Left renal cortex interstitium (tissue), 4 donors: ENCODE results near the gene PNLDC1. TPM values are rescaled to one million over a fixed set of nuclear protein-coding genes. Genes with fewer than 3 reads are reported as not detected.

ENCODE experiments used
- DNase-seq, 4 donors: peaks; one replicate each; pipeline ENCODE4 v3.0.0-alpha.2; 2013; ENCODE audit warnings: low read depth in 4 of 4, low spot score in 2 of 4, missing footprints in 1 of 4
- polyA plus RNA-seq, 4 donors: library from polyadenylated mRNA; unstranded; fragments of 120-200 nt; gene quantifications; one replicate each; pipeline ENCODE4 v1.2.1, GENCODE V29; 2013; ENCODE audit not compliant: insufficient read length in 4 of 4

PNLDC1 gene, protein sequence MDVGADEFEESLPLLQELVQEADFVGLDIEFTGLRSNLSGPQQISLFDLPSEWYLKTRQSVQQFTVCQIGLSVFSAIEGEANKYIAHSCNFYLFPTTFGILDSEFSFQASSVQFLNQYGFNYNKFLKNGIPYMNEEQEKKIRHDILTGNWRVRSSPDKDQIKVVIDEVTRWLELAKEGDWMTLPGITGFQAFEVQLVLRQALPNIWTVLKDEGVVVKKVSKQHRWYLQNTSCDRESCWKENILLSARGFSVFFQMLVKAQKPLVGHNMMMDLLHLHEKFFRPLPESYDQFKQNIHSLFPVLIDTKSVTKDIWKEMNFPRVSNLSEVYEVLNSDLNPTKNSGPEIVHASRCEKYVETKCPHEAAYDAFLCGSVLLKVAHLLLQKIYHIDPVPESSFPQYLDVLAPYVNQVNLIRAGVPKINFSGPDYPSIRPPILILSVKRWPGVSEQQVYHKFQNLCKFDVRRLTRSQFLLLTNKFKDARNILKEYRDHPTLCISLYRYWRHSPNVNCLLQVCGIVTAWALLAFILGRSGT
- polyA plus RNA-seq: under 1 TPM in 2 of 4 donors, not detected in 2; 0.24 to 0.99 TPM

DNA sequence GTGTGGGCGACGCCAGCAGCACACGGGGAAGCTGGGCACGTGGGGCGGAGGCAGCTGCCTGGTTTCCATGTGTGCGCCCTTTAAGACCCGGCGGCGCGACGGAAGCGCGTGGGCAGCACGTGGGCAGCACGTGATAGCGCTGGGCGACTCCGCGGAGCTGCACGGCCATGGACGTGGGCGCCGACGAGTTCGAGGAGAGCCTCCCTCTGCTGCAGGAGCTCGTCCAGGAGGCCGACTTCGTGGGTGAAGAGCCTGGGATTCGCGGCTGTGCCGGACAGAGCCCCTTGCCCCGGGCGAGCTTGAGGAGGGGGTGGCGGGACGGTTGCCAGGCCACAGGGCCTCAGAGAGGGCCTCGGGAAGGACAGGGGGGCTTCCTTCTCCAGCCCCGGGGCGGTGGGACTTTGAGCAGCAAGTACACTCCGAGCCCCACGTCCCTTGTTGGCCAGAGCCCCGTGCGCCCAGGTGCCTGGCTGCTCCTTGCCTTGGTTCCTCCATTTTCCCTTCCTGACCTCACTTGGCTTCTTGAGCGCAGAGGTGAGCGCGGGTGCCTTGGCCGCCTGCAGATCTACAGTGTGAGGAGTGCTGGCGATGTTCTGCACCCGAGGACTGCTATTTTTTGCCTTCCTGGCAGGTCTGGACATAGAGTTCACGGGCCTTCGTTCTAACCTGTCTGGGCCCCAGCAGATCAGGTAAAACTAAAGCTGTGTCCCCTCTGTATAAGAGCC, at the start of gene PNLDC1:
Gene PNLDC1 (plus strand): TSS at position 136 of the 725 bp plus-strand sequence. CDS start 32 bp downstream, at position 168.
- DNase-seq: no peak

DNA sequence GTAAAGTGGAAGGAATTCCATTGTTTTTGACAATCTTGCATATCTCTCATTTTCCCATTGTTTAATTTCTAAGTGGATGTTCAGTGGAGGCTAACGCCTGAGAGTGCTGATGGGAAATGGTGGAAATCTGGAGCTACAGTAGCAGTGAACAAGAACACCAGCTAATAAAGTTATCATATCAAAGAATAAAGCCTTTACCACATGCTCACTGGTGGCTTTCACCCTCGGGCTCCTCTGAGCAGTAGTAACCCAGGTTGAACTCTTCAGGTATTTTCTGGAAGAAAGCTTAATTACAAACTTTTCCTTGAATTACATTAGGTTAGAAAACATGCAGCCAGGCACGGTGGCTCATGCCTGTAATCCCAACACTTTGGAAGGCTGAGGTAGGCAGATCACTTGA, 48.6 kb upstream of the PNLDC1 start:
- no peak for DNase-seq

DNA sequence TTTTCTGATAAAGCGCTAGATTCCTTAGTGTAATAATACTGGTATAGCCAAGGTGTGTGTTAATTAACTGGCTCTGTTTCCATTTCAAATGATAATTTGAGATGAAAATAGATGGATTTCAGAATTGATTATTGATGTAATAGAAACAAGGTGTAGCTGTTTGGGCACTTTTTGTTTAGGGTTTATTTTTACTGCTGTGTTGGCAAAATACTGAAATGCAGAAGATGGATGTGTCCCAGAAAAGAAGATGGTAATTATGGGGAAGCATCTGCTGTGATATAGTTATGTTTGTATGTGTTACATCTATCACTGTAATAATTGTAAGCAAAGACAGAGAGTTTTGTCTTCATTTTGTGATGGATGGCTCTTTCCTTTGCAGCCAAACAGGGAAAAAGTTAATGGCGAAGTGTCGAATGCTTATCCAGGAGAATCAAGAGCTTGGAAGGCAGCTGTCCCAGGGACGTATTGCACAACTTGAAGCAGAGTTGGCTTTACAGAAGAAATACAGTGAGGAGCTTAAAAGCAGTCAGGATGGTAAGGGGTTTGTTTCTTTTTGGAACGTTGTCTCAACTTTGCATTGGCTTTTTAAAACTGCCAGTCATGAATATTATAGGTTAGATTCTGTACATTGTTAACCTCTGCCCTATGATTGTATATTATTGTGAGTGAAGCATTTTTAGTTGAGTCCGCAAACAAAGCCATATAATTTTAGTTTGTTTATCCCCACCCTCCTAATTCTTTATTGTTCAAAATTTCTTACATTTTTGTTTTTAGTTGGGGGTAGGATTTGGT, 46.8 kb upstream of the PNLDC1 start:
- DNase-seq: no peak

DNA sequence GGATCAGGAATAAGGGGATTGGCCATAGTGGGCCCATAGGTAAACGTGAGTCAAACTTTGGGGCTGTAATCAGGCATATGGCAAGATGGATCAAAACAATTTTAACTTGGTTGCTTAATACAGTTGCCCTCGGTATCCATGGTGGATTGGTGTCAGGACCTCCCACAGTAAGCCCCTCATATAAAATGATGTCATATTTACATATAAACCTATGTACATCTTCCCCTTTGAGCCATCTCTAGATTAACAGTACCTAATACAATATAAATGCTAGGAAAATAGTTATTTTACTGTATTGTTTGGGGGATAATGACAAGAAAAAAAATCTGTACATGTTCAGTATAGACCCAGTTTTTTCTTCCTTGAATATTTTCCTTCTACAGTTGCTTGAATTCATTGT, 45.7 kb upstream of the PNLDC1 start:
- DNase-seq: no peak

DNA sequence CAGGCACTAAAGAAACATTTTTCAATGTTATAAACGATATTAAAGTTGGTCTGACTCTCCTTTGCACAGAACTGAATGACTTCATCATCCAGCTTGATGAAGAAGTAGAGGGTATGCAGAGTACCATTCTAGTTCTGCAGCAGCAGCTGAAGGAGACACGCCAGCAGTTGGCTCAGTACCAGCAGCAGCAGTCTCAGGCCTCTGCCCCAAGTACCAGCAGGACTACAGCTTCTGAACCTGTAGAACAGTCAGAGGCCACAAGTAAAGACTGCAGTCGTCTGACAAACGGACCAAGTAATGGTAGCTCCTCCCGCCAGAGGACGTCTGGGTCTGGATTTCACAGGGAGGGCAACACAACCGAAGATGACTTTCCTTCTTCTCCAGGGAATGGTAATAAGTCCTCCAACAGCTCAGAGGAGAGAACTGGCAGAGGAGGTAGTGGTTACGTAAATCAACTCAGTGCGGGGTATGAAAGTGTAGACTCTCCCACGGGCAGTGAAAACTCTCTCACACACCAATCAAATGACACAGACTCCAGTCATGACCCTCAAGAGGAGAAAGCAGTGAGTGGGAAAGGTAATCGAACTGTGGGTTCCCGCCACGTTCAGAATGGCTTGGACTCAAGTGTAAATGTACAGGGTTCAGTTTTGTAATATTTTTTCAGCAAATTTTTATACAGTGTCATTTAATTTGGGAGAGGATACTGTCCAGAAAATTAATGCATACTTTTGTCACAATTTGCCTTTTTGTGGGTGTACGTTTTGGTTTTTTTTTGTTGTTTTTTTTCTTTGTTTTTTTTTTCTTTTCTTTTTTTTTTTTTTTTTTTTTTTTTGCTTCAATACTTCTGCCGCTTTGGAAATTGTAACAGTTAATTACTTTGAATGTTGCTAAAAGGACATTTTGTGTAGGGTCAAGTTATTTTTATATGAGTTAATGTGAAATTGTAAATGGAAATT, 44.8 kb upstream of the PNLDC1 start:
- no peak for DNase-seq

DNA sequence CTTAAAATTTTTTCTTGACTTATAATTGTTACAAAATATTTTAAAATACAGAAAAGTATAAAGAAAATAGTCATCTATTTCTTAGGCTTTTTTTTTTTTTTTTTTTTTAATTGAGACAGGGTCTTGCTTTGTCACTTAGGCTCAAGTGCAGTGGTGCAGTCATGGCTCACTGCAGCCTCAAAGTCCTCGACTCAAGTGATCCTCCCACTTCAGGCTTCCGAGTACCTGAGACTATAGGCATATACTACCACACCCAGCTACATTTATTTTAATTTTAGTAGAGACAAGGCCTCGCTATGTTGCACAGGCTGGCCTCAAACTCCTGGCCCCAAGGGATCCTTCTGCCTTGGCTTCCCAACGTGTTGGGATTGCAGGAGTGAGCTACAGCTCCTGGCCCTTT, 43.6 kb upstream of the PNLDC1 start:
- no peak for DNase-seq

DNA sequence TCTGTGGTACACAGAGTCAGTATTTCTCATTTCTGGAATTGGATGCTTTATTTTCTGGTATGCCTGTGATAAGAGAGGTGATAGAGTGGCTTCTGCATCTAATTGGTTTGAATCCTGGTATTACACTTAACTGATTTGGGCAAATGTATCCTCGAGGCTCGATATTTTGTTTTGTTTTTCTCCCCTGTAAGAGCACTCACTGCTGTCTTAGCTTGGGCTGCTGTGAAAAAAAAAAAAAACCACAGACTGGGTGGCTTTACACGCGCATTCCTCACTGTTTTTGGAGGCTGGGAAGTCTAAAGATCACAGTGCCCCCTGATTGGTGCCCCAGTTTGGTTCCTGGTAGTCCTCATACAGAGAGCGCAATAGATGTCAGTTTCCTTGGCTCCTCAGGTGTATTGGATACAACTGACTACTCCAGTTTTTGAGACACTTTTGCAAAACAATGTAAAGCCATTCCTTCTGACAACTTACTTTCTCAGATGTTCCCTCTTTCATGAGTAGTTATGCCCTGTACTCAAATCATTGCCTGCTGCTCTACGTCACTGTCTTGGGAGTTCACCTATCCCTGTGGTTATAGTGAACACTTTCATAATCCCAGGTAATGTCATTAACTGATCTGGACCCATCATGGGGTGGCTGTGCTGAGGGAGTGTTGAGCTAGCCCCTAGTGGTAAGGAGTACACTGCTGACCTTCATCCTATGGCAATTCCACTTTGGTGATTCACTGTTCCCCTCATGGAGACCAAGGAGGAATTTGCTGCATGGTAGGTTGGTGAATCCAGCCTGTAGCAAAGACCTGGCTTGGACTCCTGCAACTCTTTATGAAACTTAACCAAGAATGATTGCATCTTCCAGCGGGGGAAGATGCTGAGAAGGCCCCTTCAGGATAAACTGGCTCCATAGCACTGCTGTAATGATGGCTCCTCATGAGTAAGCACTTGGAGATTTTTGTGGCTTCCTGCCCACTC, 41.8 kb upstream of the PNLDC1 start:
- DNase-seq: no peak

DNA sequence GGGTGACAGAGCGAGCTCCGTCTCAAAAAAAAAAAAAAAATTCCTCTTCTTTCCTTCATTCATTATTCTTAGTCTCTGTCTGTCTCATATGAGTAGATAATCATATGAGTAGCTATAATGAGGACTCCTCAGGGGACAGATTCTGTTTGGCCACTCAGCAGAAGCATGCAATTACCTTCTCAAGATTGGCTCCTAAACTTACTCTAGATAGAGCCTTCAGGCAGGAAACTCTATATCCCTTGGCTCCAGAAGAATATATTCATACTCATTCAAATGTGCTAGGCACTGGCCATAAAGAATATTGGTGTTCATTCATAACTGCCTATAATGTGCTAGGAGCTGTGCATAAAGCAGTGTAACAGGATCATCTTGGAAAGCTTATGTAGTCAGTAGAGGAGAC, 40.4 kb upstream of the PNLDC1 start:
- no peak for DNase-seq

DNA sequence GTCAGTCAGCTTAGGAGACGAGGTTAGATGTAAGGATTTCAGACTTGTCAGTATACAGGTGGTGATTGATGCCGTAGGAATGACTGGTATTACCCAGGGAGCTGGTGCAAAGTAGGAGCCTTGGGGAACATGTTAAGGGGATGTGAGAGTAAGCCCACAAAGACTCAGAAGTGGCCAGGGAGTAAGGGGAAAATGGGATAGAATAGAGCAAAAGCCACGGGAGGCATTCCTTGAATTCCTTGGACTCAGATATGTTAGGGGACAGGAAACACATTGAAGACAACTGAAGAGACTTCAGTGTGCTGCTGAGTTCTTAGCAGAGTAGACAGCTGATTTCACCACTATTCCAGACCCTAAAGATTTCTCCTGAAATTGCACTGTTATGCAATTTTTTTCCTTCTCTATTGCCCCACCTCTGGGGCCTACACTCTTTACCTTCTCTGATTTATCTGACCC, 39.4 kb upstream of the PNLDC1 start:
- no peak for DNase-seq

DNA sequence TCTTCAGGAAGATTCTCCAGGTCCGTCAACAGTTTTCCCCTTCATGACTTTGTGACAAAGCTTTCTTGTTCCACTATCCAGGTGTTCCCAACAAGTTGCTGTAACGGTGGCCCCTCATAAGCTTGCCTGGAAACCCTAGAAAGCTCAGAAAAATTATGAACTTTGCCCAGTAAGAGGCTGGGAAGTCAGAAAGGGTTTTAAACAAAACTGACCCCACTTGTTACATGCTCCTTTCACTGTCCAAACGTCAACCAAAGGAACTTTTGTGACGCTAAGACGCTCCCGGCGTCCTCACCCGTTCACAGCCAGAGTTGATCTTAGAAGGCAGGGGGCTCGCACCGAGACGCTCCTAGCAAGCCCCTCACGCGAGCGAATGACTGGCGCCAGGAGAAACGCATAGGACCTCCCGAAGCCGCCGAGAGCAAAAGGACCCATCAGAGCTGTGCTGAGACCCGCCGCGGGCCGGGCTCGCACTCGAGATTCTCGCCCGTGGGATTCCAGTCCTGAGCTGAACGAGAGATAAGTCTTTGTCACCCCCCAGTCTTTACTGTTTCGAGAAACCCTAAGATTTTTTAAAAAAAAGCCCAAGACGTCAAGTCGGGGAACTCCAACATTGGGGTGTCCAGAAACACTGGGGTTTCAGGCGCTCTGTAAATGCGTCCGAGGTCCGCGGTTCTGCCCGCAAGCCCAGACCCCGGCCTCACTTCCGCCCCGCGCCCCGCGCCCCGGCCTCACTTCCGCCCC, 38.8 kb upstream of the PNLDC1 start:
- peak in 3 of 4 donors; percentile 10 to 27 (median 20) for DNase-seq

DNA sequence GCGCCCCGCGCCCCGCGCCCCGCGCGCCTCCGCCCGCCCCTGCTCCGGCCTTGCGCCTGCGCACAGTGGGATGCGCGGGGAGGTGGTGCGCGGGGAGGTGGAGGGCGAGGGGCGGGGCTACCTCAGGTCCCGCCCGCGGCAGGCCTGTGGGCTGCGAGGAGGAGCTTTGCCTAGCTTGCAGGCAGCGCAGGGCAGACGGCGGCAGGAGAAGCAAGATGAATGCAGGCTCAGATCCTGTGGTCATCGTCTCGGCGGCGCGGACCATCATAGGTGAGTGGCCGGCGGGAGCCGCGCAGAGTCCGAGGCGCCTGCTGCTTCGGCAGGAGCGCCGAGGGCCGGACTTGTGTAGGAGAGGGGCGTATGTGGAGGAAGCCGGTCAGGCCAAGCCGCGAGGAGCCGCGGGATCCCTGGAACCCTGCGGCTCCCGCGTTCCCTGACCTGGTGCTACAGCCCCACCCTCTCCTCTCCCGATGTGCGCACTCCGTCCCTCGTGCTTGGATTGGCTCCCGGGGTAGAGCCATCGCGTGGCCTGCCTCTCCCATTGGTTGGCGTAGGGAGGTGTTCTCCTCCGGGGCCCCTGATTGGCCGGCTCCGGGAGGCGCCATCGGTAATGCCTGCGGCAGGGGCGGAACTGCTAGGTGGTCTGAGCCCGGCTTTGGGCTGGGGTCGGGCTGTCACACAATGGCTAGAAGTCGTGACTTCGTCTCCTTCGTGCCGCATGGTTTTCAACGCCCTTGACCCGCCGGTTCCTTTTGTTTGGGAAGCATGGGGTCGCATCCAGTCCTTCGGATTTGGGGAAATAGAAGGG, 38.0 kb upstream of the PNLDC1 start, which contains the start of gene ACAT2:
Gene ACAT2 (plus strand): TSS at position 173 of the 808 bp plus-strand sequence. CDS start 43 bp downstream, at position 216.
- DNase-seq: peak; percentile 79 to 91 (median 84)

DNA sequence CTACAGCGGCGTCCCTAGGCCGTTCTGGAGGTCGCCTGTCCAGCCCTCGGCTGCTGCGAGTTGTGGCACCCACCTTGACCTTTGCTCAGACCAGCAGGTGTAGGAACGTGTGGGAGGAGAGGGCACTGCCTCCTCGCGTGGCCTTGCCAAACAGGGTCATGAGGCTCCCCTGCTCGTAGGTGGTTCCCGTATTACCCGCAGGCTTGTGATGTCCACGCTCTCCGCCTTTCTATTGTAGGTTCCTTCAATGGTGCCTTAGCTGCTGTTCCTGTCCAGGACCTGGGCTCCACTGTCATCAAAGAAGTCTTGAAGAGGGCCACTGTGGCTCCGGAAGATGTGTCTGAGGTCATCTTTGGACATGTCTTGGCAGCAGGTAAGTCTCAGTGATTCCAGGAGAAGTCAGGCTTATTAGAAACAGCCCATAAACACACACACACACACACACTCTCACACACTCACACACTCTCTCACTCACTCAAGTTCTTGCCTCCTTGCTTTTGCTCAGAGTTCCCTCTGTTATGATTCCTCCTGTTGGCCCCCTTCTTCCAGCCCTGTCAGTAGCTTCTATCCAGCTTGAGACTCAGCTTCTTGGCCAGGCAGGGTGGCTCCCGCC, 37.3 kb upstream of the PNLDC1 start:
- DNase-seq: no peak

DNA sequence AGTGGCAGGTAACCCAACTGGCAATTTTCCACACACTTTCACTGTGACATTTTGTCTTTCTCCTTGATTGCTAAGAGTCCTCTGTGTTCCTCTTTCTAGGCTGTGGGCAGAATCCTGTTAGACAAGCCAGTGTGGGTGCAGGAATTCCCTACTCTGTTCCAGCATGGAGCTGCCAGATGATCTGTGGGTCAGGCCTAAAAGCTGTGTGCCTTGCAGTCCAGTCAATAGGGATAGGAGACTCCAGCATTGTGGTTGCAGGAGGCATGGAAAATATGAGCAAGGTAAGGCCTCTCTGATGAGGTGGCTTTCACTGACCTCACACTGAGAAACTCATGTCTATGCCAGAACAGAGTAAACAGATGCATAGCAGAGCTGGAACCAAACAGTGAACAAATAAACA, 33.2 kb upstream of the PNLDC1 start:
- no peak for DNase-seq

DNA sequence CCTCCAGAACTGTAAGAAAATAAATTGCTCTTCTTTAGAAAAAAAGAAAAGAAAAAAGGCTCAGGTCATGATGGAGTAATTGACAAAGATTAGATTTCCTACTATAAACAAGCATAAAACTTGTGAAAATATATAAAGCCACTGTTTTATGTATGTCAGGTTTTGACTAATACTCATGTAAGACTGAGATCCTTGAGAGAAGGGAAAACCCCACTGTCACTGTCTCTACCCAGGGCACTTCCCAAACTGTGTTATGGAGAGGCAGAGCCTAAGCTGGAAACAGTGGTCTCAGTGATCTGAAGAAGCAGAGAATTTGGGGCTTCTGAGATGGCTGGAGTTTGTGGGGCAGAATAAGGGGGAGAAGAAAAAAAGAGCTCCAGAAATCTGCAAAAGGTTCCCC, 30.6 kb upstream of the PNLDC1 start:
- no peak for DNase-seq

DNA sequence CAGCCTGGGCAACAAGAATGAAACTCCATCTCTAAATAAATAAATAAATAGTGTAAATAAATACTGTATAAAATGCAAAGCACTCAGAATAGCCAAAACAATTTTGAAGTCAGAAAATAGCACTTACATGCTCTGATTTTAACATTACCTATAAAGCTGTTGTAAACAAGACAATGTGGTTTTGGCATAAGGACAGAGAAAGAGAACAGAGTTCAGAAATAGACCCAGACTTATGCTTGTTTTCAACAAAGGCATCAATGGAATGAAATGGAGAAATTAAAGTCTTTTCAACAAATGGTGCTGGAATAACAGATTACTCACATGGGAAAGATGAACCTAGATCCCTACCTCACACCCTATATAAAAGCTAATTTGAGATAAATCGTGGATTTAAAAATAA, 27.9 kb upstream of the PNLDC1 start:
- no peak for DNase-seq

DNA sequence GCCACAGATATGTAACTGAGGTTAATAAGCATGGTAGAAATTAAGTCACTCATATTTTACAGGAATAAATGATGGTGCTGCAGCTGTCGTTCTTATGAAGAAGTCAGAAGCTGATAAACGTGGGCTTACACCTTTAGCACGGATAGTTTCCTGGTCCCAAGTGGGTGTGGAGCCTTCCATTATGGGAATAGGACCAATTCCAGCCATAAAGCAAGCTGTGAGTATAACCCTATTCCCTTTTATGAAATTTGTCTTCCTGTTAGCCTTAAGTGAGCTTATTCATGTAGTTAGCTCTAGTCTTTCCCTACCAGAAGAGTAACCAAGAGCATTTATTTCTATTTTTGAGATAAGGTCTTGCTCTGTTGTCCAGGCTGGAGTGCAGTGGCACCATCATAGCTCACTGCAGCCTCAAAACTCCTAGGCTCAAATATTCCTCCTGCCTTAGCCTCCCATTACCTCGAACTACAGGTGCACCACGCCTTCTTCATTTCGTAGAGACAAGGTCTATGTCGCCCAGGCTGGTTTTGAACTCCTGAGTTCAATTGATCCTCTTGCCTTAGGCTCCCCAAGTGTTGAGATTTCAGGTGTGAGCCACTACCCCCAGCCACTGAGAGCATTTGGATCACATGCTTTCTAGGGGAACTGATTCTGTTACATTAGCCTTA, 22.7 kb upstream of the PNLDC1 start:
- no peak for DNase-seq
